Erythroblast (primary cell): Measurements from ENCODE around the gene STOML1.
"Not testable (repeated sequence)": the region's sequence is repeated elsewhere in the genome, so short reads cannot be mapped to it uniquely, and the experiment has no call there.

Source experiments
- DNase-seq, 2 experiments: peaks; one replicate each; lab custom pipeline; 2025; lab: John Stamatoyannopoulos, UW
- GATA1 ChIP-seq: IDR thresholded peaks from 2 replicates; pipeline ENCODE4 v1.6.1; 2011; ENCODE audit warnings: low read depth, mild to moderate bottlenecking, control low read depth, low read length, moderate library complexity
- POLR2A ChIP-seq: IDR thresholded peaks from 2 replicates; pipeline ENCODE4 v1.6.1; 2011; ENCODE audit warnings: mild to moderate bottlenecking, low read length

Gene STOML1

DNA sequence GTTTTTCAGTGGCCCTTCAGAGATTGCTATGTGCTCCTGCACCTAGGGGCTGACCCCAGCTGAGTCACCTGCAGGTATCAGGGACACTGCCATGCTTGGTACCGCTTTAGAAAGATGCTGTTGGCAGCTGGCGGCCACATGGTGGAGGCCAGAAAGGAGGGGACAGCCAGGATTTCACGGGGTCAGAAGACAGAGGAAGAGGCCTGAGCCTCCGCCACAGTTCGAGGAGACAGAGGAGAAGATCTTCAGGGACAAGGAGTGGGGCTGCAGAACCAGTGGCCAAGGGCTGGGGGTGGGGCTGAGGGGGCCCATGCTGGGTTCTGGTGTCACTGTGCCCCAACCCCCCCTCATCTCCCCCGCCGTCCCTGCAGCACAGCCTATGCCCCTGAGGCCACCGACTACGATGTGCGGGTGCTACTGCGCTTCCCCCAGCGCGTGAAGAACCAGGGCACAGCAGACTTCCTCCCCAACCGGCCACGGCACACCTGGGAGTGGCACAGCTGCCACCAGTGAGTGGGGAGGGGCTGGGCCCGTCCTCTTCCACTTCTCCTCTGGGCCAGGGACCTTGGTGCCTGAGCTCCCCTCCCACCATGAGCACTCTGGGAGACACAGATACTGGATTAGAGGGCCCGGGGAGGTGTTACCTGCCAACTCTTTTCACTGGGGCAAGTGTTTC, 45.9 kb downstream of the STOML1 start:
- no peak for DNase-seq
- no peak for TF ChIP-seq POLR2A
- TF ChIP-seq GATA1 = no peak

- no peak for DNase-seq
- no peak for TF ChIP-seq GATA1
- TF ChIP-seq POLR2A = no peak
Observed at GRCh38 chr15:73945130-73945508, 47.0 kb downstream of the STOML1 start.

DNA sequence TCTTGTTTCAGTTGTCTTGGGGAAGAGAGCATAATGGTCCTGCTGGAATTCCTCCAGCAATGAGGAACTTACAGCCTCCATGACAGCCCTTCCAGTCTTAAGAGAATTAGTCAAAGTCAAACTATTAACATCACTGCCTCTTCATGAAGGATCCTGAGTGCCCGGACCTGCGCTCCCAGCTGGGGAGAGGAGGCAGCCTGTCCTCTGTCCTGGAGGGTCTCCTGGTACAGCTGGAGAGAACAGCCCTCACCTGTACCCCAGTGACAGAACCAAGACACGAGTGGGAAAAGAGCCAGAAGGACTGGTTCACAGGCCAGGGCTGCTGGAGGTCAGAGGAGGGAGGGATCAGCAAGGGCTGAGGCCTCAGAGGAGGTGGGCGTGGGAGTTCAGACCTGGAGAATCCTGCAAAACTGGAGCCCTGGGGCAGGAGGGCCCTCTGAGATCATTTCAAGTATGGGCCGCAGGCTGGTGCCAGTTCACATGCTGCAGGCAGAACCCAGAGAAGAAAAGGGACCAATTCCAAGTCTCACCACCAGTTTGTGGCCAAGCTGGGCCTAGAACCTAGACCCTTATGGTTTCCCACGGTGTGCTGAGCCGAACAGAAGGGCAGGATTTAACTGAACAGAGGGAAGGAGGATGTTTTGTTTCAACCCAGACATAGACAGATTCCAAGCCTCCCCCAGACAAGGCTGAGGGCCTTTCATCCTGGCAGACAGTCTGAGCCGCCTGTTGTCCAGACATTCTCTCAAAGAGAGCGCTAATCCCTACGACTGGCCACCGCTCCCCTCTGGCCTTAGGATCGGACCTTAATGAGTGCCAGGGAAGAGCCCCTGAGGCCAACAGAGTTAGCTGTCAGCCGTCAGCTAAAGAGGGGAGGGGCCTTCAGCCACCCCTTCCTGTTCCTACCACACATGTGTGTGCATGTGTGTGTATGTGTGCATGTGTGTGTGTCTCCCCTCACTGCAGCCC, 47.6 kb downstream of the STOML1 start:
- DNase-seq = no peak
- TF ChIP-seq GATA1 (no peak), POLR2A (no peak)

DNA sequence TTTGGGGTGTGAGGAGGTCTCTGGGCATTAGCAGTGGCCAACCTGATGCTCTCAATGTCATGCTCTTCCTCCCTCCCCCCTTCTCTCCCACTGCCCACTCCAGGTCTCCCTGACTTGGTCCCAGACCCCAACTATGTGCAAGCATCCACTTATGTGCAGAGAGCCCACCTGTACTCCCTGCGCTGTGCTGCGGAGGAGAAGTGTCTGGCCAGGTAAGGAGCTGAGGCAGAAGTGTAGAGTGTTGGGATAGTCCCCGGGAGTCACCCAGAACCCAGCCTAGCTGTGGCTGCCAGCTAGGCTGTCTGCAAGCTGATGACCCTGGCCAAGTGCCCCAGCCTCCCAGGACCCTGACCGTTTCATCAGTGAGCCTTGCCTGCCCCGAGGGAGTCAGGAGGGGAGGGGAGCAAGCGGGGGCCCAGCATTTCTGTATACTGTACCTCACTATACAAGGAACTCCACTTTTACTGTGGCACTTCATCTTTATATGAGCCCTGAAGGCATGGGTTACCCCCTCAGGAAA, 49.3 kb downstream of the STOML1 start:
- TF ChIP-seq GATA1 = no peak
- TF ChIP-seq POLR2A = no peak

DNA sequence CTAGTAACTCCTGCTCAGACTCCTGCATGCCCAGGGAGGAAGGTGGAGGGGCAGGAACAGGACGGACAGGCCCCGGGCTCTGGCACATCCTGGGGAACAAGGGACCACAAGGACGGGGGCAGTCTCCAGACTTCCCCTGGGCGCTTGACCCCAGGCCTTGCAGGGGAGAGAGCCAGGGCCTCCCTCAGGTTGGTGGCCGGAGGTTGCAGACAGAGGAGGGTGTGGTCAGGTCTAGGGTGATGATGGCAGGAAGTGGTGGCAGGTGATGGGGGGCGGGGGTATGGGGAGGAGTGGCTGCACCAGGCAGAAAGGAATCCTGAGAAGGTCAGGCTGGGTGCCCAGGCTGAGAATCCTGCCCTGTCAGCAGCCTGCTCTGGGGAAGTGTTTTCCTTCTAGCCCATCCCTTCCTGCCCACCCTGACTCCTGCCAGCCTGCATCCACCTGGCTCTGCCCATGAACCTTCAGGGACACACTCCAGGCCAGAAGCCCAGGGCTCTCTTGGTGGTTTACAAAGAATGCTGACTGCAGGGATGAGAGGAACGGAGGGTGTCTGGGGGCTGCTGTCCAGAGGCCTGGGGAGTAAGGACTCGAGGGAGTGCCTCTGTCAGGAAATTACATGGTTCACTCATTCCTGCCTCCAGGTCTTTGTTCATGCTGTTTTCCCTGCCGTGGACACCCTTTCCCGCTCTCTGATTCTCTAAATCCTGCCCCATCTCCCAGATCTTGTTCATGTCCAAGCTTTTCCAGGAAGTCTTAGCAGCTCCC, 50.0 kb downstream of the STOML1 start:
- TF ChIP-seq POLR2A (no peak), GATA1 (no peak)
- no peak for DNase-seq

More for the DNA sequence above, 49.3 kb downstream of the STOML1 start:
- DNase-seq = no peak

DNA sequence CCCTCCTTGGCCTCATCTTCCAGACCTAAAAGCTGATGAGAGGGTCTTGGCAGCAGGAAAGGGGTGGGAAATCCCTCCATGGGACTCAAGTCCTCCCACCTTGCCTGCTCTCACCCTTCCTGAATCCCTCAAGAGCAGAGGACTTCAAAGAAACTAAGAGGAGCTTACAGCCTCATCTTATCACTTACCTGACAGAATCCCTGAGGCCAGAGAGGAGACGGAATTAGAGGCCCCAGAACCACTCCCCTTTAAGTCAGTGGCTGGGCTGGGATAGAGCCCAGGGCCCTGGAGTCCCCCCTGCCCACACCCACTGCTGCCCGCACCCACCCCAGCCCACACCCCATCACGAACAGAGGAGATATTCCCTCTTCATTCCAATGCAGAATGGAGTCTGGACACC, 50.6 kb downstream of the STOML1 start:
- DNase-seq = no peak
- TF ChIP-seq GATA1 (no peak), POLR2A (no peak)

GRCh38 chr15:73941044-73941443, 51.1 kb downstream of the STOML1 start:
- TF ChIP-seq POLR2A (no peak), GATA1 (no peak)
- DNase-seq = no peak

DNA sequence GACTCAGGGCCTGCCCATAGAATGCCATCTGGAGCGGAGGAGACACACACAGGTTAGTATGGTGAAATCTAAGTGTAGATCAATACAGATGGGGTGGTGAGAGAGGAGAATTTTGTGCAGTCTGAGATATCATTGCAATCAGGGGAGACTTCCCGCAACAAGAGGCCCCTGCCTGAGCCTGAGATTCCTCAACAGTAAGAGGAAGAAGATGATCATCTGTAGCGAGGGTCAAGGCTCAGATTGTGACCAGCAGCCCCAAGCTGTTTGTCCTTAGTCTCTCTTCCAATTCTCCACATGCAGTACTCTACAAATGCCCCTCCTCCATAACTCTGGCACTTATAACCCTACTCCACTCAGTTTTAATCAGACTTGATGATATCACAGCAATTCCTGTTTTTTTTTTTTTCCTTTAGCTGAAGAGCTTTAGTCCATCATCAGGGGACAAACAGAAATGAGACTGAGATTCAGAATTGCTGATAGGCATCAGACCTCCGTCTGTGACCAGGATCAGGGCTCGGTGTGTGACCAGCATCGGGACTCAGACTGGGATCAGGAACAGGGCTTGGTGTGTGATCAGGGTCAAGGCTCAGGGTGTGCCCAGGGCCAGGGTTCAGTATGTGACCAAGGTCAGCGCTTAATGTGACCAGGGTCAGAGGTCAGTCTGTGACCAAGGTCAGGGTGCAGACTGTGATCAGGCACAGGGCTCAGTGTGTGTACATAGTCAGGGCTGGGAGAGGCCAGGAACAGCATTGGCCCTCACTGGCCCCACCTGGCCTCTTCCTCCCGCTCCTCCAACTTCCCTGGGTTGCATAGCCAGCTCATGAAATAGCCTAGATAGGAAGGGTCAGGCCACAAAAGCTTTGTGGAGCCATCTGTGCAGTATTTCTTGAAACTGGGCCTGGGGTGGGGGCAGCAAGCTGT, 51.8 kb downstream of the STOML1 start:
- DNase-seq = no peak
- TF ChIP-seq GATA1 (no peak), POLR2A (no peak)

GRCh38 chr15:73939138-73939537, 53.0 kb downstream of the STOML1 start:
- no peak for DNase-seq
- no peak for TF ChIP-seq GATA1
- no peak for TF ChIP-seq POLR2A

- not testable (repeated sequence) for DNase-seq
Observed at GRCh38 chr15:73938516-73938915, 53.6 kb downstream of the STOML1 start.

GRCh38 chr15:73937726-73938125, 54.4 kb downstream of the STOML1 start:
- DNase-seq = no peak
- TF ChIP-seq POLR2A (no peak), GATA1 (no peak)

- no peak for DNase-seq
- TF ChIP-seq POLR2A = no peak
- TF ChIP-seq GATA1 = no peak
Observed at GRCh38 chr15:73937296-73937695, 54.8 kb downstream of the STOML1 start.

- TF ChIP-seq GATA1 = no peak
- no peak for TF ChIP-seq POLR2A
- DNase-seq = no peak
Observed at GRCh38 chr15:73936588-73937290, 55.4 kb downstream of the STOML1 start.
